K562 (cell line): ENCODE measurements around the gene ARHGAP25.

Experiments used
- CBX3 ChIP-seq, 2 experiments: IDR thresholded peaks; 1 replicate in 1 of 2; 2 replicates in 1 of 2; pipeline ENCODE4 v1.6.1; 2012; ENCODE audit warnings: inconsistent platforms in 2 of 2, low read length in 2 of 2, borderline replicate concordance in 1 of 2, control low read depth in 1 of 2
- NFYB ChIP-seq: IDR thresholded peaks from 2 replicates; pipeline ENCODE4 v1.6.1; 2011; ENCODE audit warnings: mild to moderate bottlenecking, moderate library complexity; ENCODE audit not compliant: insufficient read length; ENCODE audit errors: extremely low read depth
- NR4A1 ChIP-seq, 2 experiments: fragments of 250-450 bp in 1 of 2; fragments of 450-650 bp in 1 of 2; sonication (Bioruptor Pico) in 1 of 2; IDR thresholded peaks; 2 replicates each; pipeline versions ENCODE4 v1.4.0 to v1.6.1; 2016 to 2020; ENCODE audit warnings: mild to moderate bottlenecking in 2 of 2, missing compliant biosample characterization in 1 of 2, missing genetic modification characterization in 1 of 2, moderate library complexity in 1 of 2
- POLR2AphosphoS5 ChIP-seq: IDR thresholded peaks from 2 replicates; pipeline ENCODE4 v1.6.1; 2011; ENCODE audit warnings: mild to moderate bottlenecking, low read depth, low read length, moderate library complexity; ENCODE audit not compliant: control insufficient read depth, insufficient read depth
- POLR2G ChIP-seq: fragments of 200-400 bp; formaldehyde crosslinking; IDR thresholded peaks from 2 replicates; pipeline ENCODE4 v1.6.1; 2017; ENCODE audit warnings: low read depth, mild to moderate bottlenecking, antibody characterized with exemption, low read length, moderate library complexity
- ZBTB8A ChIP-seq: fragments of 450-650 bp; IDR thresholded peaks from 2 replicates; pipeline ENCODE4 v1.6.1; 2018; ENCODE audit warnings: mild to moderate bottlenecking, moderate library complexity; ENCODE audit not compliant: partially characterized antibody
- ZNF143 ChIP-seq: sonication (generic); formaldehyde crosslinking; IDR thresholded peaks from 2 replicates; pipeline ENCODE4 v1.9.0; 2022; ENCODE audit warnings: mild to moderate bottlenecking, missing genetic modification reagents
- ZNF280B ChIP-seq: fragments of 250-450 bp; sonication (Bioruptor Pico); IDR thresholded peaks from 2 replicates; pipeline ENCODE4 v1.5.1; 2021; ENCODE audit warnings: mild to moderate bottlenecking

DNA sequence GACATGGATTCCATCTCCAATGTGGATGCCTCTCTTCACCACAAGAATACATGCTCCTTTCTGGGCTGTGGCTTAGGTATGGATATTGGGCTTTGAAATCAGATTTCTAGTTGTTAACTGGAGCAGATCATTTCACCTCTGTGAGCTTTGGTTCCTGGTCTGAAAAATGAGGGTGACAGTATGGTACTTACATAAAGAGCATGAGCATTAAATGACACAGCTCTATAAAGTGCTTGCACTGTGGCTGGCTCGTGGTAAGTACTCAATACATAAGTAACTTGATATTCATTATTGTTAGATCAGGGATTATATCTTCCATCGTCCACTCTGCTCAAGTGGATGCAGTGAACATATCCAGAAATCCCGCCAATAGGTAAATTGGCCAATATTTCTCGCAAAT is 33.4 kb downstream of the ARHGAP25 start:
- no peak for TF ChIP-seq POLR2G
- TF ChIP-seq CBX3 (IDR thresholded peaks at IDR 0.05; ENCODE audit: borderline replicate concordance in 1 of 2, low read length in 2 of 2) = no peak
- TF ChIP-seq ZBTB8A = no peak
- no peak for TF ChIP-seq ZNF280B (CRISPR knock-in tag)
- TF ChIP-seq NFYB = no peak
- TF ChIP-seq POLR2AphosphoS5 = no peak
- TF ChIP-seq NR4A1 (CRISPR knock-in tag; IDR thresholded peaks at IDR 0.05) = no peak
- TF ChIP-seq NR4A1 (tag; IDR thresholded peaks at IDR 0.05) = no peak
- no peak for TF ChIP-seq ZNF143 (CRISPR knock-in tag)
